HuH-7 (cell line): ENCODE measurements around the gene PEX11B.

Experiments used
- DNase-seq: peaks from one replicate; pipeline ENCODE4 v3.0.0; 2011; ENCODE audit warnings: low spot score

PEX11B gene

DNA sequence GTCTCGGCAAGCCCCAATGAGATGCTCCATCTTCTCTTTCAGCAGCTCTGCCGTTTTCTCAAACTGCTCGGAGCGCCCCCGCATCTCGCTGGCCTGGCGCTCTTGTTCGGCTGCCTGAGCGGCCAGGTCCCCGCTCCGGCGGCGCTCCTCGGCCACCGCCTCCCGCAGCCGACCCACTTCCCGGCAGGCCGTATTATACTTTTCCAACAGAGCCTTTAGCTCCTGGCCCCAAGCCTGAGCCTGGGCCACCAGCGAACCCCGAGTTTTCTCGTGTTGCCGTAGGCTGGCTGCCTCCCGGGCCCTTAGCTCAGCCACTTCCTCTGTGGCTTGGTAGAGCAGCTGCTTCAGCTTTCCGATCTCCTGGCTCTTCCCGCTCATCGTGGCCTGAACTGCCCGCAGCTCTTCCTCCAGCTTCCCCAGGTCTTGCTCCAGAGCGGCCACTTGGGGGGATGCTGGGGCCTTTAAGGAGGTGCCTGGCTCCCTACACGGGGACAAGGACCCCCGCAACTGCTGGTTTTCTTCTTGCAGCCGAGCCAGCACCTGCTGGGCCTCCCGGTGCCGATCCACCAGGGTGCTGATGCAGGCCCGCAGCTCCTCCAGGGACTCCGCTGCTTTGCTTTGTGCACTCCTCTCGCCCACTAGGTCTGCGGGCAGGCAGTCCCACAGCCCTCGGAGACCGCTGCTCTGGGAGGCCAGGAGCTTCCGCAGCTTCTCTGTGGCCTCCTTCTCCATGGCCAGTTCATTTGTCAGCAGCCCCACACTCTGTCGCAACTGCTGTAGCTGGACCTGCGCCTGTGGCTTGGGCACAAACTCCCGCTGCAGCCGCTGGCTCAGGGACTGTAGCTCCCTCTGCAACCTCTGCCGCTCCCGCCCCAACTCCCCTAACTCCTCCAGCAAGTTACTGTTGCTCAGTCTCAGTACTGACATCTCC lies 46.3 kb downstream of the PEX11B start:
- DNase-seq: no peak

DNA sequence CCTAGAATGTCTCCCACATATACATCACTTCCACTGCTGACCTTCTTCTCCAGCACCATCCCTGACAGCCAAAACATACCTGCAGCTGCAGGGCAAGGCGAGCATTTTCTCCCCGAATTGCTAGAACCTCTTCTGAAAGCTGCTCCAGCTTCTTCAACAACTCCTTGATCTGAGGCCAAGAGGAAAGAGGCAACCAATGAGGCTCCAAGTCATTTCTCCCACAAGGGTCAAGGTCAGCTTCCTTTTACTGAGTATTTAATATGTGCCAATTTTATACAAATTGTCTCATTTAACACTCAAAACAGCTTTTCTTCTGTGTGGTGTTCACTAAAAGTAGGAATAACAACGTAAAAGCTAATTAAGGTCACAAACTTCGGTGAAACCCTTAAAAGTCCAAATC lies 50.3 kb downstream of the PEX11B start:
- DNase-seq: no peak

DNA sequence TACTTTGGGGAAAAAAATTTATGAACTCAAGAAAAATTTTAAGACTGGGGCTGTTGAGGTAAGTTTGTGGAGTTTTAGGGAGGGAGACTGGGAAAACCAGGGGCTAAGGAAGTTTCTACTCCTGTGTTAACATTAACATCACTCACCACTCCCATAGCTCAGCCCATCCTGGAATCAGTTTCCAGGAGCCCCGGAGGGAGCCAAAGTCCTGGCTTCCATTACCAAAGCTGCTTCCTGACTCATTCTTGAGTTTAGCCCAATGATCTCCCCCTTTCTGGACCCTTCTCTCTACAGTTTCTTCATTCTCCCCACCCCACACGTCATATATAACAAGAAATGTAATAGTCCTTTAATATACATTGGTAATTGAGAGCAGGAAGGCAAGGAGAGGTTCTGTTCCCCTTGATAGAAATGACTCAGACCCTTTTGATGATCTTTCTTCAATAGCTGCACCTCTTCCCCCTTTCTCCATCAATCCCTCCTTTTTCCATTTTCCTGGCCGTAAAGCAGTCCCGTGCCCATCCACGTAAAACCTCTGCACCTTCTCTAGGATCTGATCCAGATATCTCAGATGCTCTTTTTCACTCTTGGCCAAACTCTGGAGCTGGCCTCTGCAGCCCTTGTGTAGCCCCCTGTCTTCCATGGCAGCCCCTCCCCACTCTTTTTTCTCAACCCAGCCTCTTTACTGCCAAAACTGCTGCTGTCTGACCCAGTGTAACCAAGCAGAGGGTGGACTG lies 55.1 kb downstream of the PEX11B start:
- DNase-seq: no peak
